Left cardiac atrium (tissue), 4 donors: ENCODE data around the gene MAP4K1. TPM values are rescaled to one million over a fixed set of nuclear protein-coding genes. Genes with fewer than 3 reads are reported as not detected.
"Not testable (repeated sequence)": the region's sequence is repeated elsewhere in the genome, so short reads cannot be mapped to it uniquely, and the experiment has no call there.

Experiments
- ATAC-seq, 2 donors: fragments of 200-7000 bp; cut with Tn5 transposase; one replicate each; pipeline ENCODE4 v1.9.1; 2020; ENCODE audit warnings: mild to moderate bottlenecking in 2 of 2, moderate library complexity in 2 of 2
- DNase-seq: peaks from one replicate; pipeline ENCODE4 v3.0.0-alpha.2; 2020
- intact Hi-C, 2 donors: fragments of 100-400 bp; cut with DNase I; formaldehyde crosslinking; loops; one replicate each; pipeline versions ENCODE4 v1.14.1 to v1.15.1; 2022 to 2023
- total RNA-seq, 2 donors: library from RNA; stranded (reverse); fragmentation: NEBNext Ultra II Directional; extraction: Animal tissue kit (Norgen Biotek cat#: 25700); gene quantifications; one replicate each; pipeline ENCODE4 v1.2.1, GENCODE V29; 2021
- donor health status: DM: no; HTN: yes; CAD: no.
- donor health status: DM: no; HTN: yes; CAD: no; lungs with severe emphysema.
- donor health status: DM: yes; HTN: yes; CAD: no.
- donor health status: Dilated cardiomyopathy.

MAP4K1 gene
- total RNA-seq, 2 donors from 2014 or later, result 3.1 TPM

- DNase-seq, intact Hi-C loops, ATAC-seq: not testable (repeated sequence)
Measured at GRCh38 chr19:38558933-38559332, 58.8 kb downstream of the MAP4K1 start.

GRCh38 chr19:38557205-38557799 is 60.5 kb downstream of the MAP4K1 start:
- intact Hi-C loops, result no loop called here
- no peak for DNase-seq
- ATAC-seq, result peak in 1 of 2 donors; percentile 30

- ATAC-seq (no peak), DNase-seq (no peak)
- intact Hi-C loops, result no loop called here
Measured at GRCh38 chr19:38556521-38557174, 61.1 kb downstream of the MAP4K1 start.

GRCh38 chr19:38555200-38555599 is 62.6 kb downstream of the MAP4K1 start:
- DNase-seq (no peak), ATAC-seq (no peak)
- intact Hi-C loops, result no loop called here

- DNase-seq (no peak), ATAC-seq (no peak)
- intact Hi-C loops, result no loop called here
Measured at GRCh38 chr19:38554676-38555141, 63.0 kb downstream of the MAP4K1 start.

DNA sequence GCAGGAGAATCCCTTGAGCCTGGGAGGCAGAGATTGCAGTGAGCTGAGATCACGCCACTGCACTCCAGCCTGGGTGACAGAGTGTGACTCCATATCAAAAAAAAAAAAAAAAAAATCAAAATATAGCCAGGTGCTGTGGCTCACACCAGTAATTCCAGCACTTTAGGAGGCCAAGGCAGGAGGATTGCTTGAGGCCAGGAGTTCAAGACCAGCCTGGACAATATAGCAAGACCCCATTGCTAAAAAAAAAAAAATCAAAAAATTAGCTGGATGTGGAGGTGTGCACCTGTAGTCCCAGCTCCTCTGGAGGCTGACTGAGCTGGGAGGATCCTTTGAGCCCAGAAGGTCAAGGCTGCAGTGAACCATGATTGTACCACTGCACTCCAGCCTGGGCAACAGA is 64.5 kb downstream of the MAP4K1 start:
- ATAC-seq, intact Hi-C loops, DNase-seq: not testable (repeated sequence)

GRCh38 chr19:38551450-38551813 is 66.3 kb downstream of the MAP4K1 start:
- ATAC-seq, result no peak
- no peak for DNase-seq
- intact Hi-C loops, result no loop called here

DNA sequence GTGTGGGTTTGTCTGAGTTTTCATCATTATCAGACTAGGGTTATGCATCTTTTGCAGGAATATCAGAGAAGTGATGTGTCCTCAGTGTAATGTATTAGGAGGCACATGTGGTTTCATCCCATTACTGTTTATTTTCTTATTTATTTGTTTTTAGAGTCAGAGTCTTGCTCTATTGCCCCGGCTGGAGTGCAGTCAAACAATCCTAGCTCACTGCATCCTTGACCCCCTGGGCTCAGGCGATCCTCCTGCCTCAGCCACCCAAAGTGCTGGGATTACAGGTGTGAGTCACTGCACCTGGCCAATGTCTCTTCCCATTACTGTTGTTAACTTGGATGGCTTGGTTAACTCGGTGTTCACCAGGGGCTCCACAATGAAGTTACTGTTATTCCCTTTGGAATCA is 67.4 kb downstream of the MAP4K1 start:
- DNase-seq, result no peak
- ATAC-seq, result no peak
- intact Hi-C loops, result no loop called here

DNA sequence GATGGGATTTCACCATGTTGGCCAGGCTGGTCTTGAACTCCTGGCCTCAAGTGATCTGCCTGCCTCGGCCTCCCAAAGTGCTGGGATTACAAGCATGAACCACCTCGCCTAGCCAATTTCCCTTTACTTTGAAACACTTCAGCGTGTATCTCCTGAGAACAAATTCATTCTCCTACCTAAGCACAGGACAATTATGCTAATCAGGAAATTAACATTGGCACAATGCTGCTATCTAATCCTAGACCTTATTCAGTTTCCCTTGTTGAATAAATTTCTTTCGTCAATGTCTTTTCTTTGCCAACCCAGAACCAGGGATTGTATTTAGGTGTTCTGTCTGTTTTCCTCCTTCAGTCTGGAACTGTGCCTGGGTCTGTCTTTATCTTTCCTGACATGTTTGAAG is 67.8 kb downstream of the MAP4K1 start:
- DNase-seq (no peak), ATAC-seq (no peak)
- intact Hi-C loops, result loop anchor here in 1 of 2 donors (5.0 to 10.0 kb wide), 2 partner anchors 77 to 375 kb away; no protein-coding TSS in a partner anchor

- intact Hi-C loops, result loop anchor here in 1 of 2 donors (5.0 to 10.0 kb wide), 2 partner anchors 78 to 376 kb away; no protein-coding TSS in a partner anchor
- ATAC-seq (no peak), DNase-seq (no peak)
Measured at GRCh38 chr19:38549061-38549460, 68.7 kb downstream of the MAP4K1 start.

GRCh38 chr19:38547421-38547820 is 70.3 kb downstream of the MAP4K1 start:
- ATAC-seq, result no peak
- intact Hi-C loops, result loop anchor here in 1 of 2 donors (5.0 to 10.0 kb wide), 2 partner anchors 80 to 377 kb away; no protein-coding TSS in a partner anchor
- DNase-seq, result no peak

- DNase-seq, result no peak
- intact Hi-C loops, result loop anchor here in 1 of 2 donors (5.0 to 10.0 kb wide), 2 partner anchors 82 to 379 kb away; no protein-coding TSS in a partner anchor
- ATAC-seq, result no peak
Measured at GRCh38 chr19:38545596-38545995, 72.2 kb downstream of the MAP4K1 start.

DNA sequence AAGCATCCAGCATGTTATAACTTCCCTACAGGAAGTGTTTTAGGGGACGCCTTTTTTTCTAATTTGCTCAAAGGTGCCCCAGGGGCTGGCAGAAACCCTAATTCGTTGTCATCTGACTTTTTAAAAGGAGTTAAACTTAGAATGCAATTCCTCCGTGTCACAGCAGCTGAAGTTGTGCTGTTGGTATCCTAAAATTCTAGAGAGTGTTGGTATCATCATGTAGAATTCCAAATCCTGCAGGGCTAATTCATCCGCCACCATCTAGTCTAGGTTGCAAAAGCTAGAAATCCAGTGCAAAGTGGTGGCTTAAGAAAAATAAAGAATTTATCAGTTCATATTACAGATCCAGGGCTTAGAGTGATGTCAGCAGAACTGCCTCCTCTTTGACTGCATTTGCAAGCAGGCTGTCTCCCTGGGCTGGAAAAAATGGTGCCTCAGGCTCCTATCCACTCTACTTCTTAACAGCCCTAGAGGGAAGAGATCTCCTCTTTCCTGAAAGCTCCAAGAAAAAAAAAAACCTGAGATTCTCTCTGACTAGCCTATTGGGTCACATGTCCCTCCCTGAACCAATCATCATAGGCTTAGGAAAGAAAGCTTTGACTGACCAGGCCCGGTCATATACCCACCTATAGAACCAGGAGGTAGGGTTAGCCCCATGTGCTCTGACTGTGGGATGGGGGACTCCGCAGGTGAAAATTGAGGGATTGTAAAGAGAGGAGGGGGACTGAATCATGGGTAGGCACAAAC is 73.0 kb downstream of the MAP4K1 start:
- intact Hi-C loops, result loop anchor here in 1 of 2 donors (5.0 to 10.0 kb wide), 2 partner anchors 83 to 380 kb away; no protein-coding TSS in a partner anchor
- peak in 1 of 2 donors; percentile 30 for ATAC-seq
- DNase-seq, result no peak

GRCh38 chr19:38543807-38544568 is 73.8 kb downstream of the MAP4K1 start:
- ATAC-seq (peak; percentile 85 to 89), DNase-seq (peak; percentile 78)
- intact Hi-C loops, result loop anchor here in 1 of 2 donors (10.0 kb wide), 1 partner anchor 381 kb away; no protein-coding TSS in a partner anchor

DNA sequence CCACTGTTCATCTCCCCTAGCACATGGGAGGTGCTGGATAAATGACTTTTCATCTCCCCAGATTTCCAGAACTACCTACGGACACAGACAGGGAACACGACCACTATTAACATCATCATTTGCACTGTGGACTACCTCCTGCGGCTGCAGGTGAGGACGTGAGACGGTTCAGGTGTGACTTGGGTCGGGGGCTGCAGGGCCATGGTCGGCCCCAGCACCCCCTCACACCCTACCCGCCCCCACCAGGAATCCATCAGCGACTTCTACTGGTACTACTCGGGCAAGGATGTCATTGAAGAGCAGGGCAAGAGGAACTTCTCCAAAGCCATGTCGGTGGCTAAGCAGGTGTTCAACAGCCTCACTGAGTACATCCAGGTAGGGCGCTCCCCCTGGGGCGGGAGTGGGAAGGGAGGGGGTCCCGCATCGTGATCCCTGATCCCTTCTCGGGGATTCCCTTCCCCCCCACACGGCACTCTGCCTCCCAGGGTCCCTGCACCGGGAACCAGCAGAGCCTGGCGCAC is 74.4 kb downstream of the MAP4K1 start:
- DNase-seq (no peak), ATAC-seq (no peak)
- intact Hi-C loops, result loop anchor here in 1 of 2 donors (10.0 kb wide), 1 partner anchor 381 kb away; no protein-coding TSS in a partner anchor

DNA sequence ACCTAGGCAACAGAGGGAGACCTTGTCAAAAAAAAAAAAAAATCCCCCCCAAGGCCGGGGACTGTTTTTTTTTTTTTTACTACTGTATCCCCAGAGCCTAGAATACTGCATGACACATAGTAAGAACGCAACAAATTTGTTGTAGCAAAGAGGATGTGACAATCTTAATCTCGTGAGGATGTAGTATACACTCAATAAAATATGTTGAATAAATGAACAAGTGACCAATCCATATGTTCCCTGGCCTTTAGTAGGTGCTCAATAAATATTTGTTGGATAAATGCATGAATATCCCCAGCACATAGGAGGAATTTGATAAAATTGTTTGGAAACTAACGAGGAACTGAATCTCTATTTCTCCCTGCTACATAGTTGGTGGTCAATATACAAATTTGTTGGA is 75.7 kb downstream of the MAP4K1 start:
- ATAC-seq (no peak), DNase-seq (no peak)
- intact Hi-C loops, result loop anchor here in 1 of 2 donors (10.0 kb wide), 1 partner anchor 383 kb away; no protein-coding TSS in a partner anchor

DNA sequence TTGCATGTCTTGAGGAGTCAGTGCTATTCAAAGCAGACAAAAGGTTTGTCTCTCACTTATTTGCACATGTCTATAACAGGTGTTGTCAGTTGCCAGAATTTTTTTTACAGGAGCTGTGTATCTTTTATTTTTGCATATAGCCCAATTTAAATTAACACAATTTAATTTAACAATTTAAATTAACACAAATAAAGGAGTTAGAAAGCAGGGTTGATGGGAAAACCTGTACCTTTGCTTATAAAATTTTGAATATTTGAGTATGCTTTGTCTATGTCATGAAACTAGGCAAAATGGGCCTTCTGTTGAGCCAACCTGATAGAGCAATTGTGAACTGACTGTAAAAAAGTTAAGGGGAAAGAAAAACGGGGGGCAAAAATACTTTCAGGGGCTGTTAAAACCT is 78.0 kb downstream of the MAP4K1 start:
- ATAC-seq (no peak), DNase-seq (no peak)
- intact Hi-C loops, result loop anchor here in 1 of 2 donors (10.0 kb wide), 1 partner anchor 385 kb away; no protein-coding TSS in a partner anchor

- peak in 1 of 2 donors; percentile 34 for ATAC-seq
- no peak for DNase-seq
- intact Hi-C loops, result no loop called here
Measured at GRCh38 chr19:38538793-38539528, 78.8 kb downstream of the MAP4K1 start.
